CD4-positive, alpha-beta T cell (primary cell): ENCODE measurements around the gene NCK2. TPM values are rescaled to one million over a fixed set of nuclear protein-coding genes. Genes with fewer than 3 reads are reported as not detected.

Source experiments
- ATAC-seq: fragments of 200-7000 bp; cut with Tn5 transposase; one replicate; pipeline ENCODE4 v1.10.0; 2022; ENCODE audit warnings: mild to moderate bottlenecking; ENCODE audit not compliant: poor library complexity
- CTCF ChIA-PET: fragments of 350-600 bp; sonication (Branson Sonifier 250); formaldehyde crosslinking; loops from one replicate; lab custom pipeline; 2021; ENCODE audit warnings: antibody characterized with exemption, inconsistent platforms; lab: Charles Lee
- POLR2A ChIA-PET: fragments of 350-600 bp; sonication (Branson Sonifier 250); formaldehyde crosslinking; loops from one replicate; lab custom pipeline; 2021; ENCODE audit warnings: antibody characterized with exemption, inconsistent platforms; lab: Charles Lee
- DNase-seq, 14 experiments: peaks; one replicate each; pipeline ENCODE4 v3.0.0-alpha.2; 2013 to 2020; ENCODE audit warnings: mixed read lengths in 2 of 14
- H3K27ac ChIP-seq, 2 donors: one replicate each; pipeline versions ENCODE4 v1.5.1 to v1.7.0; 2013; ENCODE audit warnings: low read length in 2 of 2, low read depth in 1 of 2, mild to moderate bottlenecking in 1 of 2
- H3K27me3 ChIP-seq, 2 experiments: 1 replicate in 1 of 2; 2 replicates in 1 of 2; pipeline versions ENCODE4 v1.6.1 to v1.7.0; 2013; ENCODE audit warnings: low read length in 2 of 2, control low read depth in 1 of 2, mild to moderate bottlenecking in 1 of 2, moderate library complexity in 1 of 2; ENCODE audit not compliant: insufficient read depth in 2 of 2, control insufficient read depth in 1 of 2
- H3K36me3 ChIP-seq: one replicate; pipeline ENCODE4 v1.6.1; 2013; ENCODE audit warnings: low read length, control low read depth; ENCODE audit not compliant: insufficient read depth
- H3K4me1 ChIP-seq: one replicate; pipeline ENCODE4 v1.6.1; 2013; ENCODE audit warnings: low read length, control low read depth; ENCODE audit not compliant: insufficient read depth
- H3K4me3 ChIP-seq: one replicate; pipeline ENCODE4 v1.5.1; 2013; ENCODE audit warnings: mild to moderate bottlenecking, low read length, moderate library complexity
- H3K9me3 ChIP-seq, 2 experiments: 1 replicate in 1 of 2; 2 replicates in 1 of 2; pipeline versions ENCODE4 v1.6.1 to v1.7.0; 2013; ENCODE audit warnings: low read length in 2 of 2, mild to moderate bottlenecking in 2 of 2, control low read depth in 1 of 2, moderate library complexity in 1 of 2; ENCODE audit not compliant: control insufficient read depth in 1 of 2, insufficient read depth in 1 of 2
- H3K27ac Mint-ChIP-seq: one replicate; pipeline ENCODE4 v1.8.0; 2020; ENCODE audit warnings: mixed read lengths
- H3K27me3 Mint-ChIP-seq: one replicate; pipeline ENCODE4 v1.8.0; 2021; ENCODE audit warnings: mixed read lengths
- H3K36me3 Mint-ChIP-seq: one replicate; pipeline ENCODE4 v1.8.0; 2021; ENCODE audit warnings: low read depth, mixed read lengths
- H3K4me1 Mint-ChIP-seq: one replicate; pipeline ENCODE4 v1.8.0; 2021; ENCODE audit warnings: low read depth, mixed read lengths
- H3K4me3 Mint-ChIP-seq: one replicate; pipeline ENCODE4 v1.8.0; 2020; ENCODE audit warnings: mild to moderate bottlenecking, mixed read lengths
- H3K9me3 Mint-ChIP-seq: one replicate; pipeline ENCODE4 v1.8.0; 2020; ENCODE audit warnings: mixed read lengths
- CTCF ChIP-seq: fragments of 200-600 bp; IDR thresholded peaks from one replicate; pipeline ENCODE4 v1.8.0; 2022; ENCODE audit warnings: antibody characterized with exemption, mild to moderate bottlenecking
- intact Hi-C, 2 experiments: fragments of 100-400 bp; cut with DNase I in 1 of 2; cut with micrococcal nuclease in 1 of 2; formaldehyde crosslinking; loops; one replicate each; pipeline versions ENCODE4 v1.15.1 to v1.9.0; 2023 to 2025; cut with DNase I, micrococcal nuclease
- total RNA-seq, 174 experiments: library from RNA in 2 of 174; stranded (reverse) in 2 of 174; gene quantifications; one replicate each; pipeline ENCODE4 v1.2.3 and lab custom pipeline; 2021 to 2026

NCK2 gene
- total RNA-seq, 2 experiments from 2014 or later: 92.1 to 92.3 TPM

- Histone ChIP-seq H3K4me1 (peaks cover 35% of the 10 kb centered on the region), H3K36me3 (no peaks in the 10 kb centered on the region), H3K9me3 (peaks cover 8 to 11% of the 10 kb centered on the region in 2 experiments), H3K27me3 (no peaks in the 10 kb centered on the region), H3K27ac (no peak overlapping the region), H3K4me3 (no peak overlapping the region)
- Mint-ChIP-seq H3K27me3 (no peaks in the 10 kb centered on the region), H3K4me3 (no peak overlapping the region), H3K36me3 (peaks cover 41% of the 10 kb centered on the region), H3K4me1 (peaks cover 81% of the 10 kb centered on the region), H3K9me3 (peaks cover 19% of the 10 kb centered on the region), H3K27ac (no peak overlapping the region)
- intact Hi-C loops: no loop called here
- ChIA-PET CTCF (interaction anchor here (0.6 kb wide), 1 partner anchor 110 kb away, joined by 3 read pairs; no protein-coding TSS in a partner anchor), POLR2A (interaction anchor here (0.8 to 1.0 kb wide), 2 partner anchors 19 to 24 kb away, joined by 3 read pairs; no protein-coding TSS in a partner anchor)
- ATAC-seq (no peak), DNase-seq (no peak)
- TF ChIP-seq CTCF: no peak
Observed at GRCh38 chr2:105903051-105903674, 158.5 kb downstream of the NCK2 start.

- intact Hi-C loops: loop anchor here in 1 of 2 experiments (5.0 kb wide), 1 partner anchor 158 kb away; no protein-coding TSS in a partner anchor
Observed at GRCh38 chr2:105904938-105905337, 160.2 kb downstream of the NCK2 start.

GRCh38 chr2:105906481-105906880 is 161.8 kb downstream of the NCK2 start:
- Histone ChIP-seq H3K4me1 (peaks cover 34% of the 10 kb centered on the region), H3K9me3 (peaks cover 0 to 7% of the 10 kb centered on the region in 2 experiments), H3K36me3 (no peaks in the 10 kb centered on the region), H3K4me3 (no peak overlapping the region), H3K27ac (no peak overlapping the region), H3K27me3 (no peaks in the 10 kb centered on the region)
- ChIA-PET POLR2A (interaction anchor here (0.8 to 1.8 kb wide), 8 partner anchors 11 to 190 kb away, joined by 3 to 8 read pairs (median 4); no protein-coding TSS in a partner anchor), CTCF (no interaction called here)
- no peaks in the 10 kb centered on the region for H3K9me3 Mint-ChIP-seq
- H3K36me3 Mint-ChIP-seq: peaks cover 7% of the 10 kb centered on the region
- H3K27ac Mint-ChIP-seq: peak overlapping the region; percentile 57
- ATAC-seq (peak; percentile 63), DNase-seq (peak in 1 of 14 experiments; percentile 26)
- no peak overlapping the region for H3K4me3 Mint-ChIP-seq
- TF ChIP-seq CTCF: no peak
- intact Hi-C loops: loop anchor here in 1 of 2 experiments (5.0 kb wide), 1 partner anchor 159 kb away; no protein-coding TSS in a partner anchor
- H3K4me1 Mint-ChIP-seq: peaks cover 56% of the 10 kb centered on the region
- H3K27me3 Mint-ChIP-seq: no peaks in the 10 kb centered on the region

More at GRCh38 chr2:105904938-105905337, 160.2 kb downstream of the NCK2 start:
- no peak overlapping the region for H3K27ac ChIP-seq
- H3K4me1 ChIP-seq: peaks cover 35% of the 10 kb centered on the region
- H3K4me1 Mint-ChIP-seq: peaks cover 67% of the 10 kb centered on the region
- no peaks in the 10 kb centered on the region for H3K27me3 Mint-ChIP-seq
- no peak for TF ChIP-seq CTCF
- CTCF ChIA-PET: no interaction called here
- POLR2A ChIA-PET: interaction anchor here (0.7 kb wide), 1 partner anchor 16 kb away, joined by 3 read pairs; no protein-coding TSS in a partner anchor
- H3K36me3 ChIP-seq: no peaks in the 10 kb centered on the region
- H3K9me3 ChIP-seq: peaks cover 8% of the 10 kb centered on the region in 2 experiments
- no peaks in the 10 kb centered on the region for H3K27me3 ChIP-seq
- H3K27ac Mint-ChIP-seq: no peak overlapping the region
- DNase-seq (no peak), ATAC-seq (no peak)
- no peak overlapping the region for H3K4me3 Mint-ChIP-seq
- peaks cover 23% of the 10 kb centered on the region for H3K36me3 Mint-ChIP-seq
- peaks cover 10% of the 10 kb centered on the region for H3K9me3 Mint-ChIP-seq
- H3K4me3 ChIP-seq: no peak overlapping the region
